ENCODE measurements around the gene CEACAM8. TPM values are rescaled to one million over a fixed set of nuclear protein-coding genes. Genes with fewer than 3 reads are reported as not detected.
"Not testable (repeated sequence)": the region's sequence is repeated elsewhere in the genome, so short reads cannot be mapped to it uniquely, and the experiment has no call there.

Gene CEACAM8
- total RNA-seq, 1 donor from 2014 or later, result not detected

DNA sequence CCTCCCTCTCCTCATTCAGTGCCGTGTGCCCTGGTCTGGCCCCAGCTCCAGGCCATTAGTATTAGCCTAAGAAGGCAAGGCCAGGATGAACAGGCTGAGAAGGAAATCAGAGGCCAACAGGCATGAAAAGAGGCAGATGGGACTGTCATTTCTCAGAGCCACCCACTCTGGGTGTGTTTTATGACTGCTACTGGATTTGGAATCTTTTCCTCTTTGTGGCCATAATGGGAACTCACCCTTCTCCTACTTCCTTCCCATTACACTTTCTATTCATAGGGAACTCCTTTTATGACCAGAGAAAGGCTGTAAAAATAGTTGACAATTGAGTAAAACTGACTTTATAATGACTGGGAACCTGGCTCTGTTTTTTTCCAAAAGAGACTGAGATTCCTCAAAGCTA, 17.7 kb downstream of the CEACAM8 start:
- DNase-seq, result no peak
- no peak for ATAC-seq
- intact Hi-C loops (cut with micrococcal nuclease), result no loop called here

DNA sequence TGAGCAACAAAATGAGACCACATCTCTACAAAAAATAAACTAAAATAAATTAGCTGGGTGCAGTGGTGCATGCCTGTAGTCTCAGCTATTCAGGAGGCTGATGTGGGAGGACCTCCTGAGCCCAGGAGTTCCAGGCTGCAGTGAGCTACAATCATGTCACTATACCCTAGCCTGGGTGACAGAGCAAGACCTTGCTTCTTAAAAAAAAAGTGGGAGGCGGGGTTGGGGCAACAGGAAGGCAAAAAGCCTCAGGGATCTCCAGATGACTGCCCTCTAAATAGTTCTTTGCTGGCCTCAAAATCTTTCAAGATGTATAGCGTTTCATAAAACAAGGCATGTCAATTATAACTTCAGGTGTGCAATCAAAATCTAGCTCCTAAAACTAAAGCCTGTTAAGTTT, 18.5 kb downstream of the CEACAM8 start:
- no peak for ATAC-seq
- no peak for DNase-seq
- intact Hi-C loops (cut with micrococcal nuclease), result no loop called here

DNA sequence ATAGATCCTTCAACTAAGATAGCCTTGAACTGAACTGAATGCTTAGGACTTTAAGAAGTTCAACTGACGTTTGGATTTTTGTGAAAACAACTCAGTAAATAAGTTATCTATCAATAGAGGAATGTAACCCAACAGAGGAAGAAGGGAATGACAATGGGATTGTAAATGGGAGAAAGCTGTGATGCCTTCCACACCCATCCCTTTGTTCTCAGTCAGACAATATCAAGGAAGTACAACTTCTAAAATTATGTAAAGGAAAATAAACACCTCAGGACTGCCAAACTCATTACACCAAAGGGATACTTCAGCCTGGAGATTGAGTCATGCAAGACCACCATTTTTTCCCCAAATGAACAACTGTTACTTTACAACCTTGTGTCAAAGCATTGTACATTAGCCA, 21.1 kb downstream of the CEACAM8 start:
- DNase-seq (no peak), ATAC-seq (no peak)
- intact Hi-C loops (cut with micrococcal nuclease), result no loop called here

DNA sequence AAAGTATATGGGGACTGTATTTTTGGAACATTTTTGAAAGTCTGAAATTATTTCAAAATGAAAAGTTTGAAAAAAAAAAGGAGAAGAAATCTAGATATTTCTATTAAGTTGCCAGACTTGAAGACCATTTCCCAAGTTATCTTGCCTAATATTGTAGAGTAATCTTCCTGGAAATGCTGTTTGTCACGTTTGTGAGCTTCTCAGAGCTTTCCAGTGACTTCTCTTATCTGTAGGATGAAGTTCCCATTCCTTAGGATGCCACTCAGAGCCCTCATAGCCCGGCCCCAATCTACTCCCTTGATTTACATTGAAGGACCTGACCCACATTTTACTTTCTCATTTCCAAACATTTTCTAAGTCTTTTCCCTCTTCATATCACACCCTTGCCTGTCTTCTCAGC, 23.6 kb downstream of the CEACAM8 start:
- ATAC-seq, result no peak
- no peak for DNase-seq
- intact Hi-C loops (cut with micrococcal nuclease), result no loop called here

DNA sequence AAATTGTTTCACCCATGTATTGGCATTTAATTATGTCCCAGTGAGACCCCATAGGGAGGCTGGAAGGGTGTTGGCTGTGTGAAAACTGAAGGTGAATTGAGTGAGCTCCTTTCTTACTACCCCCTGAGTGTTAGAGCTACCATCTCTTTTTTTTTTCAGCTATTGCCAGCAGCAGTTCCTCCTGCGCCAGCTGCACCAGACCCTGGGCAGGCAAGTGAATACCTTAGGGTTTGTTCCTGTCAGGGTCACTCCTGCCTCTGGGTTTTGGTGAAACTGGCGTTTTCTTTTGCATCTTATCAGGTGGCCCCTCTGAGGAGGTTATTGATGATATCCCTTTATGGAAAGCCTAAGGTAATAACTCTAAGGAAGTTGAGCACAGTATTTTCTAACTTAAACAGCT, 25.5 kb downstream of the CEACAM8 start:
- intact Hi-C loops (cut with micrococcal nuclease), result no loop called here
- ATAC-seq (no peak), DNase-seq (no peak)

DNA sequence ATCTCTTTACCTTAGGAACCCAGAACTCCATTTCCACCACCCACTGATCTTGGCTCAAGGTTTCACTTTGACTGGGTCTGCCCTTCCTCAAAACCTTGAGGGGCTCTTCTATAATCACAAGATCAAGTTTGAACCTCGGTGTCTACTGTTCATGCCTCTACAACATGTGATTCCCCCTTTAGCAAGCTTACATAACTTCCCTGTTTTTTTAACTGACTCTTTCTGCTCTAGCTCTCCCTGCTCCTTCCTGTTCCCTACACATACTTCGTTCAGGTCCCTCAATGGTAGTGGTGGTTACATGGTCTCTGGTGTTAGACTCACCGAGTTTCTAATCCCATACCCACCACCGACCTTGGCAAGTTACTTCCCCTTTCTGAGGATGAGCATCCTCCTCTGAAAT, 26.7 kb downstream of the CEACAM8 start:
- ATAC-seq (no peak), DNase-seq (no peak)
- intact Hi-C loops (cut with micrococcal nuclease), result no loop called here

DNA sequence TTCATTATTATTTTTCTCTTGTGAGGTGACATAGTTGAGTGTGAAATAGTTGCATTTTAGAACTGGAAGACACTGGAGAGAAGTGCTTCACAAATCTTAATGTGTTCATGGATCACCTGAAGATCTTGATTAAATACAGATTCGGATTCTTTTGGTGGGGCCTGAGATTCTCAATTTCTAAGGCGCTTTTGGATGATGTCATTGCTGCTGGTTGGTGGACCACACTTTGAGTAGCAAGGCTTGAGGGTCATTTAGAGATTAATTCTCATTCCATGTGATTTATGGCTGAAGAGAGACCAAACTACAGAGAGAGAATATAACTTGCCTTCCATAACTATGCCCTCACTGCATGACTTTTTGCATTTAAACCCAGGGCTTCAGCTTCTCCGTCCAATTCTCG, 27.2 kb downstream of the CEACAM8 start:
- ATAC-seq (no peak), DNase-seq (no peak)
- intact Hi-C loops (cut with micrococcal nuclease), result no loop called here

DNA sequence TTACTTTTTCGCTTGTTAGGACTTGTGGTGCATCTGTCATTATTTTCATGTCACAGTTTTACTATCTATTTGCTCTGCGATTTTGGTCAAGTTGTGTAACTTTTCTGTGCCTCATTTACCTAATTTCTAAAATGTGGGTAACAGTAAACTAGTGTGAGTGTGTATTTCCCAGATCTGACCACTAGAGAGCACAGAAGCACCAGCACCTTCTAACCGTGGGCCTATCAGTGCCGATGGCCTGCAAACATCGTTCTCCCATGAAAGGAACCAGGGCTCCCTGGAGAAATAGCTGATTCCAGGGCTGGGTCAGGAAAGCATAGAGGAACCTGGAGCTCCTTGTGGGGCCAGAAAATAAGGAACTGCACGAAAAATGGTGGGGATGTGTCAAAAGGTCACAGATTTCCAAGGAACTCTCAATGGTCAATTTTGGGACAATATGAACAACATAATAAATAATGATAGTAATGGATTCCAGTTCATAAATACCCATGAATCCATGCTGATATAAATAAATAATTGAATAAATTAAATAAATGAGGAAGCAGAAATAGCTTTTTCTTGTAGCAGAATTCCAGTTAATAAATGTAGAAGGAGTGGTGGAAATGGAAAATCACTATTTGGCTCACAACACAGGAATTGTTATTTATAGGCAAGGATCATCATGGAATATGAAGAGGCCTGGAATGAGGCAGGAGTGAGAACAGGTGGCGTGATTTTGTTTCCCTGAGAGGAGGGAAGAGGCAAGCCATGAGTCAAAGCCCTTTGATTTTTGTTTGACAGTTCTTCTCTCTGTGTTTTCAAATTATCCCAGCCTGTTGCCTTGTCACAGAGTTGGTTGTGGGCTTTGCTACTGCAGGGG, 31.1 kb downstream of the CEACAM8 start:
- intact Hi-C loops (cut with micrococcal nuclease), result no loop called here
- DNase-seq, result peak; percentile 35
- peak; percentile 84 for ATAC-seq

DNA sequence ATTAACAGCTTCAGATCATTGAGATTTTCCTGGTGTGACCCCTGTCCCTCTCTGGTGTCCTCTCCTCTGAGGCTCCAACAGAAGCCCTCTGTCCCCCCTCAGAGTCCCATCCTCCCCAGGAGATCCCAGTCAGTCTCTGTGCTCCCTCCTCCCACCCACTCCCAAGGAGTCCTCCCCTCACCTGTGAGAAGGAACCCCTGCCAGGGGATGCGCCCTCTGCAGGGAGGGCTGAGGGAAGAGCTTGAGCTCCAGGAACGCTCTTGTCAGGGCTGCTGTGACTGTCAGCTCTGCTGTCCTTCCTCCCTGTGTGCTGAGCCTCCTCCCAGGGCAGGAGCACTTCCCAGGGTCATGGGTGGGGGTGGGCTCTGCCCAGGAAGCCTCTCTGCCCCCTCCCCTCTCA, 33.2 kb downstream of the CEACAM8 start:
- DNase-seq, result no peak
- intact Hi-C loops (cut with micrococcal nuclease), result no loop called here
- ATAC-seq, result no peak

DNA sequence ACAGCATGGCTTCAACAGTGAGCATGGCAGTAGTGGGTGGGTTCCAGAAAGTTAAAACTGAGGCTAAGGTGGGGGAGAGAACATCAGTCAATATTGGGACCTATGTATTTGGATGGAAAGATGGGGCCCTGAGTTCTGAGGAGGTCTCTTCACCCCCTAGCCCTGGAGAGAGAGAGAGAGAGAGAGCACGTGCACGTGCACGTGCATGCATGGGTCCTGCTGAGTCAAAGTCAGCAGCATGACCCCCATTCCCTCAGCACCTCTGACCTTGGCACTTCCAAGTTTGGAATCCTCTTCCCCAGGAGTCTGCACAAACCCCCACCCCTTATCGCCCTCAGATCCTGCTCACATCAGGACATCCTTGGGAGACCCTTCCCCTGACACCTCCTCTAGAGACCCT, 34.0 kb downstream of the CEACAM8 start:
- ATAC-seq (no peak), DNase-seq (no peak)
- intact Hi-C loops (cut with micrococcal nuclease), result no loop called here

DNA sequence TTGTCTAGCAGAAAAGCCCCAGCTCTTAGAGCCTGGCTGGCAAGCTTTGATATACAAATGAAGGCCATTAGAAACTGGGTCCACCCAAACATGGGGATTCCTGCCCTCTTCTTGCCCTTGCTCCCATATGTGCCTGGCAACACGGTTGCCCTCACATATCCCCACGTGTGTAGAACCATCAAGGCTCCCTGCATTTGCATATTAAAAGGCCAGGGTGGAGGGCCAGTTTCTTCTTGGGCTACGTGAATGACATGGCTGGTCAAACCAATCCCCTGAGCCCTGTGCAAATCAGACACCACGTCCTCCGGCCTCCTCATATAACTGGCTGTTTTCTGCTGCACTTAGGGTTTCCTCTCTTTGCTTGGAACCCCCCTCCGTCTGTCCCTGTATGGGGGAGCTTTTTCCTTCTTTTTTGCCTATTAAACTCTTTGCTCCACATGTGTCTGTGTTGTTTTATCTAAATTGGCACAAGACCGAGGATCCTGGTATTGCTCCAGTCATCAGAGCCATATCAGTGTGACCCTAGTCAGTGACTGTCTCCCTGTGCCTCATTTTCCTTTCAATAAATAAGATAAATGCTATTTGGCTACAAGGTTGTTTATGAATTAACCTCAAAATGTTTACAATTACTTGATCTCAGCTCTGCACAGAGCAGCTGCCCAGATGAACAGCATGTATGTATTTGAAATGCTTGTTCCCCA, 36.1 kb downstream of the CEACAM8 start:
- no peak for DNase-seq
- ATAC-seq, result no peak
- intact Hi-C loops (cut with micrococcal nuclease), result no loop called here

DNA sequence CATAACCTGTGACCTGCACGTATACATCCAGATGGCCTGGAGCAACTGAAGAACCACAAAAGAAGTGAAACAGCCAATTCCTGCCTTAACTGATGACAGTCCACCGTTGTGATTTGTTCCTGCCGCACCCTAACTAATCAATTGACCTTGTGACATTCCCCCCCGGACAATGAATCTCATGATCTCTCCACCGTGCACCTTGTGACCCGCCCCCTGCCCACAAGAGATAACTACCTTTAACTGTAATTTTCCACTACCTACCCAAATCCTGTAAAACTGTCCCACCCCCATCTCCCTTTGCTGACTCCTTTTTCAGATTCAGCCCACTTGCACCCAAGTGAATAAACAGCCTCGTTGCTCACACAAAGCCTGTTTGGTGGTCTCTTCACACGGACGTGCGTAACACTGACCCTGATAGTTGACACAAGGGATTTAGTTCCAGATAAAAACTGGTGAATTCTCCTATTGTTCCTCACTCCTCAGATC, 37.3 kb downstream of the CEACAM8 start:
- ATAC-seq; intact Hi-C loops (cut with micrococcal nuclease); DNase-seq: not testable (repeated sequence)

DNA sequence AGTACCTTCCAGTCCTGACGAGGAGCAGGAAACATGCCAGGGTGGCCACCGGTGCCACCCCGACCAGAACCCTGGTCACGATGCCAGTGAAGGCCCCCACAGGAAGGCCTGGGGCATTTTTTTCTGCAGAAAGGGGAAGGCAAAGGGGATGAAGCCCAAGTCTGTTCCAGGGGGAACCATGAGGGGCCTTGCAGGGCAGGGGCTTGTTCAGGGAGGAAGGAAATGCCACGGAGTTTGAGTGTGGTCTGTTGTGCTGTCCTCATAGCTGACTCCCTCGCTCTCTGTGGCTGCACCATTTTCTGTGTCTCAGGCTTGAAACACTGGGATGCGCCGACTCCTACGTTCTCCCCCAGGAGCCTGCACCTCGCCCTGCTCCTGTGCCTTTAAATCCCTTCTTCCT, 38.9 kb downstream of the CEACAM8 start:
- no peak for DNase-seq
- no peak for ATAC-seq
- intact Hi-C loops (cut with micrococcal nuclease), result no loop called here

DNA sequence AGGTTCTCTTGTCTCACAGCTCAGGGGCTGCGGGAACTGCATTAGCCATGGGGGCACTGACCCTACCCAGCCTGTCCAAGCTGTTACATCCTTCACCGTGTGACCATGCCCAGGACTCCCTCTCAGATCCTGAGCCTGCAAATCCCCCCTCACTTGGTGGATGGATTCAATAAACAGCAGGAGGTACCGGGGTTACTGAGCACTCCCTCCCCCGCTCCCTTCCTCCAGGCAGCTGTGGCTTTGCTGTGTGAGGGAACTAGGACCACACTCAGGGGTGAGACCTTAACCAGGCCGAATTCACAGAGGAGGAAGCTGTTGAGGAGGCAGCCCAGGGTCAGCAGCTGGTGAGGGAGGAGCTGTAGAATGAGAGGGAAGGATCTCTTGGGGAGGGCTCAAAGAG, 39.4 kb downstream of the CEACAM8 start:
- intact Hi-C loops (cut with micrococcal nuclease), result no loop called here
- DNase-seq (peak; percentile 35), ATAC-seq (peak; percentile 62)

DNA sequence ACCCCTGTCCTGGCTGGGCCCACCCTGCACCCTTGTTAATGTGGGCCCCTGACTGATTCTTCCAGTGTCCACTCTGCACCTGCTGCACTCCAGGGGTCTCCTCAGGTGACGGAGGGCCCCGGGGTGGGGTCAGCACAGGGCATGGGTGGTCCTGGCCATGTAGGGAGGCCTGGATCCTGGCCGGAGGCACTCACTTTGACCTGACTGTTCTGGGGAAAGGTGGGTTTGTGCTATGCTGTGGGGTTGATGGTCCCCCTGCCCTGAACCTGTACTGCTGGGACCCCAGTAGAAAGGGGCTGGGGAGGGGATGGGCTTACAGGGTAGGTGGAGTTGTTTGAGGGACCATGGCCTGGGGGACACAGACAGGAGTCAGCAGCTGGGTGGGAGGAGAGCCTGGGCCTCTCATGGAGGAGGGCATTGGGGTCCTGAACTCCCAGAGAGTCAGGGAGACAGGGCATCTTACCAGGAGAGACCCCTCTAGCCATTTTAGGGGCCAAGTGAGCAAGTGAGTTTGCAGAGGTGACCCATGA, 40.6 kb downstream of the CEACAM8 start:
- intact Hi-C loops (cut with micrococcal nuclease), result no loop called here

DNA sequence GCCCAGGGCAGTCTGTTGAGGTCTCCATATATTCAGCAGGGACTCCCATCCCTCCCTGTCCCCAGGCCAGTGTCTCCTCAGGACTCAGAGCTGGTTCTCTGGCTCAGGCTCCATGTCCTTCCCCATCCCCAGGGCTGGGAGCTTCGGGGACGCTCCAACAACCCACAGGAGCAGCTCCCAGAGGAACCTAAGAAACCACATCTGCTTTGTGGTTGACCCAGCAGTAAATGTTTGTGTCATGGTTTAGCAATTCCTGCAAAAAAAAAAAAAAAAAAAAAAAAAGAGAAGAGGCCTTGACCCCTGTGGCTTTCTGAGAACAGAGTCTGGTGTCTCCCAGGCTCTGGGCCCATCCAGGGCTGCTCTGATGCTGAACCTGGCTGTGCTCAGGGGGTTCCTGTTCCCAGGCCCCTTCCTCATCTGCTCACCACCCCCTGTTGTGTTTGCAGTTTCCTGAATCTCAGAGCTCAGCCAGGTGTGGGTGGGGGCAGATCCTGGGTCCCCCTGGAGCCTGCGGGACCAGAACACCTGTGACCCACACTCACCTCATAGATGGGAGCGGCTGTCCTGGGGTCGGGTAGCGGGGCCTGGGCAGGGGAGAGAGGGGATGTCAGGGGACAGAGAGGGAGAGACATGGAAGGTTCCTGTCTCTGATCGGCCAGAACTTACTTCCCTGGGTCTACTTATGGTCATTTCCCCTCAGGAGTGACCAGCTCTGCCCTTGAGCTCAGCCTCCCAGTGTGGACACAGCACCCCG, 41.3 kb downstream of the CEACAM8 start:
- intact Hi-C loops (cut with micrococcal nuclease), result no loop called here
- DNase-seq (peak; percentile 36), ATAC-seq (peak; percentile 81)

More for the DNA sequence above, 40.6 kb downstream of the CEACAM8 start:
- no peak for ATAC-seq
- no peak for DNase-seq

DNA sequence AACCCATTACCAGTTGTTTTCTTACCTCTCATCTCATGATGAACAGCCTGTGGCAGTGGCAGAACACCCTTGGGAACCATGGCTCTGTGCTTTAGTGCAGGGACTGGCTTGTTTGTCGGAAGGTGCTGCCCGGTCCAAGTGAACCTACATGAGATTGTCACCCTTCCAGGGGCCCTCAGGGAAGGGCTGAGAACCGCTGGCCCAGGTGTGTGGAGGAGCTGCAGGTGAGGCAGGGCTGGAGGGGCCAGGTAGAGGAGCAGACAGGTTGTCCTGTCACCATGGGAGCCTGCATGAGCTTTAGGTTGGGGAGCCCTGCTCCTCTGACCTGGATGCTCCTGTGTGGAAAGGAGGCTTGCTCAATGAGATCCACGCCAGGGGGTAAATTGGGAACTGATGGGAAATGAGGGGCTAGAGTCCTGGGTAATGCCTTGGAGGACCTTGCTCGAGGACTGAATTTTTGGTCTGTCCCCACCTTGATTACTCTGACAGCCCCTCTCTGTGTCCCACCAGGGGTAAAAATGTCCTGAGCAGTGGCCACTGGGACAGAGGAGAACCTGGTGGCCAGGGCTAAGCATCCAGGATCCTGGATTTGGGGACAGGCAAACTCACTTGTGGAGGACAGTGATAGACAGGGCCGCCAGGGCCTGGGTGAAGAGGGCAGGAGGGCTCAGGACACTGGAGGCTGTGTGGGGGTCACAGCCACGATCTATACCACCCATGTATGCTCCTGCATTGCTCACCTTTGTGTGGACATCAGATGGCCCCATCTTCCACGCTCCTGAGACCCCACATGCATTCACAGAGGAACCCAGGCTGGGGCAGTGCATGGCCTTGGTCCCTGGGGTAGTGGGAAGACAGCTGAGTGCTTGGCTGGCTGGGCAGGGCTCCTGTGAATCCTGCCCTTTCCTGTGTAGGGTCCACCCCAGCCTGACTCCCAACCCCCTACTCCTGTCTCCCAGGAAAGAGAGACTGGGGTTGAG, 42.3 kb downstream of the CEACAM8 start:
- no peak for ATAC-seq
- DNase-seq, result no peak
- intact Hi-C loops (cut with micrococcal nuclease), result no loop called here

DNA sequence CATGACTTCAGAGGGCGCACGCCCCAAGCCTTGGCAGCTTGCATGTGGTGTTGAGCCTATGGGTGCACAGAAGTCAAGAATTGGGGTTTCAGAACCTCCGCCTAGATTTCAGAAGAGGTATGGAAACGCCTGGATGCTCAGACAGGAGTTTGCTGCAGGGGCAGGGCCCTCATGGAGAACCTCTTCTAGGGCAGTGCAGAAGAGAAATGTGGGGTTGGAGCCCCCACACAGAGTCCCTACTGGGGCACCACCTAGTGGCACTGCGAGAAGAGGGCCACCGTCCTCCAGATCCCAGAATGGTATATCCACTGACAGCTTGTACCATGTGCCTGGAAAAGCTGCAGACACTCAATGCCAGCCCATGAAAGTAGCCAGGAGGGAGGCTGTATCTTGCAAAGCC, 44.2 kb downstream of the CEACAM8 start:
- ATAC-seq; intact Hi-C loops (cut with micrococcal nuclease); DNase-seq: not testable (repeated sequence)

All from left ventricle myocardium superior (tissue), 1 donor.